ENCODE measurements around the gene C6orf136.
A peak's percentile ranks its signal among the peaks of the same experiment; 100 is the strongest.

The C6orf136 gene

GRCh38 chr6:30685157-30686008 is 38.5 kb downstream of the C6orf136 start:
- no peaks in the 10 kb centered on the region for H3K27me3 ChIP-seq (ENCODE audit: control insufficient read depth in 1 of 2, insufficient read depth in 2 of 2, low read length in 2 of 2)
- peaks cover 59% of the 10 kb centered on the region for H3K4me1 ChIP-seq (ENCODE audit: insufficient read depth, low read length)
- peaks cover 4% of the 10 kb centered on the region for H3K36me3 ChIP-seq (ENCODE audit: insufficient read depth, low read length)
- H3K9me3 ChIP-seq (ENCODE audit: low read length): no peaks in the 10 kb centered on the region
- peak overlapping the region; percentile 100 for H3K27ac ChIP-seq (ENCODE audit: low read depth, low read length)
- peak overlapping the region; percentile 98 for H3K9ac ChIP-seq (ENCODE audit: low read length)
- H3K4me3 ChIP-seq (ENCODE audit: low read depth in 1 of 2, low read length in 2 of 2): peak overlapping the region; percentile 88 to 99

- peak within 1 kb of the TSS; percentile 98 for H3K9ac ChIP-seq (ENCODE audit: low read length)
- peak within 1 kb of the TSS; percentile 94 to 99 for H3K4me3 ChIP-seq (ENCODE audit: low read depth in 1 of 2, low read length in 2 of 2)
- peak within 1 kb of the TSS; percentile 100 for H3K27ac ChIP-seq (ENCODE audit: low read depth, low read length)
- H3K36me3 ChIP-seq (ENCODE audit: insufficient read depth, low read length): peaks cover 3% of the 10 kb centered on the region
- peaks cover 54% of the 10 kb centered on the region for H3K4me1 ChIP-seq (ENCODE audit: insufficient read depth, low read length)
- H3K9me3 ChIP-seq (ENCODE audit: low read length): no peaks in the 10 kb centered on the region
- H3K27me3 ChIP-seq (ENCODE audit: control insufficient read depth in 1 of 2, insufficient read depth in 2 of 2, low read length in 2 of 2): no peaks in the 10 kb centered on the region
Observed at GRCh38 chr6:30686009-30686907, 39.3 kb downstream of the C6orf136 start, which contains the start of gene PPP1R18. Gene PPP1R18, minus strand, starts transcription at chr6:30686645. Its CDS starts 627 bp downstream, at chr6:30686018.

DNA sequence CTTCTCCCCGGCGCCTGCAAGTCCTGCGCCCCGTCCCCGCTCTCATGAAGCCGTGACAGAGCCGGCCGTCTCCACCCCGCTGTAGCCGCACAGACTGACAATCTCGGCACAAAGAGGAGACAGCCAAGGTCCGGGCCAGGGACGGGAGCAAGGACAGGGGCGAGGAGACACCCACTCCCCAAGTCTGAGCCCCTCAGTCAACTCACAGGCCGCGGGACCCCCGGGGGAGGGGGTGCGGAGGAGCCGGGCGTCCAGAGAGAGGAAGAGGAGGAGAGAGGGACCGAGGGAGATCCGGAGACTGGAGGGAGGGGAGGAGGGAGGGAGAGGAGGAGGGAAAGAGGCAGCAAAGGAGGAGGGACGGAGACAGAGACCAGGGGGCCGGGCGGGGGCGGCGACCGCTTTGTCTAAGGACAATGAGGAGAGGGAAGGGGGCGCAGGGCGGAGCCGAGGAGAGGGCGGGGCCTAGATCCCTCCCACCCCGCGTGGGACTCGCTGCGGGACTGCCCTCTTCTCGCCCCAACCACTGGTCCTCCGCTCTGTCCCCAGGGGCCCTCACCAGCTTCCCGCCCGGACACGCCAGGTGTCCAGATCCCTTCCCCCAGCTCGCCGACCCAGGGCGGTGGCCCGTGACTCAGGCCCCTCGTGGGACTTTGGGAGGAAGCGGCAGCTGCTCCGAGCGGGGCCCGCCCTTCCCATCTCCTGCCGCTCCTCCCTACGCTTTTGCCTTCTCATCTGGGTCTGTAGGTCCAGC is 40.1 kb downstream of the C6orf136 start:
- Histone ChIP-seq H3K9me3 (ENCODE audit: low read length) (no peaks in the 10 kb centered on the region), H3K4me3 (ENCODE audit: low read depth in 1 of 2, low read length in 2 of 2) (peak overlapping the region; percentile 94 to 99), H3K4me1 (ENCODE audit: insufficient read depth, low read length) (peaks cover 49% of the 10 kb centered on the region), H3K27me3 (ENCODE audit: control insufficient read depth in 1 of 2, insufficient read depth in 2 of 2, low read length in 2 of 2) (no peaks in the 10 kb centered on the region), H3K27ac (ENCODE audit: low read depth, low read length) (peak overlapping the region; percentile 100), H3K36me3 (ENCODE audit: insufficient read depth, low read length) (peaks cover 3% of the 10 kb centered on the region), H3K9ac (ENCODE audit: low read length) (peak overlapping the region; percentile 86)

GRCh38 chr6:30687659-30688431 is 40.9 kb downstream of the C6orf136 start:
- Histone ChIP-seq H3K4me1 (ENCODE audit: insufficient read depth, low read length) (peaks cover 42% of the 10 kb centered on the region), H3K36me3 (ENCODE audit: insufficient read depth, low read length) (peaks cover 3% of the 10 kb centered on the region), H3K27ac (ENCODE audit: low read depth, low read length) (peak overlapping the region; percentile 100), H3K4me3 (ENCODE audit: low read depth in 1 of 2, low read length in 2 of 2) (peak overlapping the region; percentile 94 to 99), H3K9ac (ENCODE audit: low read length) (peak overlapping the region; percentile 86), H3K9me3 (ENCODE audit: low read length) (no peaks in the 10 kb centered on the region), H3K27me3 (ENCODE audit: control insufficient read depth in 1 of 2, insufficient read depth in 2 of 2, low read length in 2 of 2) (no peaks in the 10 kb centered on the region)

- Histone ChIP-seq H3K4me1 (ENCODE audit: insufficient read depth, low read length) (peaks cover 34% of the 10 kb centered on the region), H3K9ac (ENCODE audit: low read length) (peak overlapping the region; percentile 86), H3K27ac (ENCODE audit: low read depth, low read length) (peak overlapping the region; percentile 100), H3K27me3 (ENCODE audit: control insufficient read depth in 1 of 2, insufficient read depth in 2 of 2, low read length in 2 of 2) (no peaks in the 10 kb centered on the region), H3K36me3 (ENCODE audit: insufficient read depth, low read length) (no peaks in the 10 kb centered on the region), H3K9me3 (ENCODE audit: low read length) (no peaks in the 10 kb centered on the region), H3K4me3 (ENCODE audit: low read depth in 1 of 2, low read length in 2 of 2) (peak overlapping the region in 1 of 2 donors; percentile 99)
Observed at GRCh38 chr6:30688569-30688968, 41.6 kb downstream of the C6orf136 start.

DNA sequence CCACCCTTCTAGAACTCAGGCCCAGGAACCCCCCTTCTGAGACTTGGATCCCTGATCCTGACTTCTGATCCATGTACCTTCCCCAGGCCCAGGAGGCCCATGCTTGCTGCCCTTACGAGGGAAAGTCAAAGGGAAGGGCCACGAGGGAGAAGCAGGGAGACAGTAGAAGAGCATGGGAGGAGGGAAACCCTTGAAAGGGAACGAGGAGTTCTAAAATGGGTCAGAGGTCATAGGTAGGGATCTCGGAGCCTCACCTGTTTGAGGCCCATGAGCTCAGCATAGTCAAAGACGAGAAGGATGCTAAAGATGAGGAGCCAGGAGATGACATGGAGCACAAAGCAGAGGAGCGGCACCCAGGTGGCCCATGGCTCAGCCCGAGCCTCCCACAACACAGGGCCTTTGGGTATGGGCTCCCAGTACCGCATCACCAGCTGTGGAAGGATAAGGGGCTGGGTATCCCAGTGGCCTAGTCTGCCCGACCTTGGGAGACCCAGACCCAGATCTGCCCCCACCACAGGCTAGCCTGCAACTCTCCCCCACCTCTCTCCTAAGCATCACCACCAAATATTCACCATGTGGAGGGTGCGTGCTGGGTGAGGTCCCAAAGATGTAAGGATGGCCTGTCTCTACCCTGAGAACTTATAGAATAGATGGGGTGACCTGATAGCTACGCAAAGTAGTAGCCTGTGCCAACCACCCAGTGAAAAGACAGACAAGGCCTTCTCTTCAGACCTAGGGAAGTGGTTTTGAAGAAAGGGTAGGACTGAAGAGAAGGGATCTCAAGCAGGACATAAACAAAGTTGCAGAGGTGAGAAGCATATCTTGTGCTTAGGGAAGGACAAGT is 42.3 kb downstream of the C6orf136 start:
- no peaks in the 10 kb centered on the region for H3K27me3 ChIP-seq (ENCODE audit: control insufficient read depth in 1 of 2, insufficient read depth in 2 of 2, low read length in 2 of 2)
- H3K4me3 ChIP-seq (ENCODE audit: low read depth in 1 of 2, low read length in 2 of 2): peak overlapping the region in 1 of 2 donors; percentile 60
- H3K9me3 ChIP-seq (ENCODE audit: low read length): no peaks in the 10 kb centered on the region
- no peak overlapping the region for H3K9ac ChIP-seq (ENCODE audit: low read length)
- peak overlapping the region; percentile 100 for H3K27ac ChIP-seq (ENCODE audit: low read depth, low read length)
- peaks cover 33% of the 10 kb centered on the region for H3K4me1 ChIP-seq (ENCODE audit: insufficient read depth, low read length)
- no peaks in the 10 kb centered on the region for H3K36me3 ChIP-seq (ENCODE audit: insufficient read depth, low read length)

DNA sequence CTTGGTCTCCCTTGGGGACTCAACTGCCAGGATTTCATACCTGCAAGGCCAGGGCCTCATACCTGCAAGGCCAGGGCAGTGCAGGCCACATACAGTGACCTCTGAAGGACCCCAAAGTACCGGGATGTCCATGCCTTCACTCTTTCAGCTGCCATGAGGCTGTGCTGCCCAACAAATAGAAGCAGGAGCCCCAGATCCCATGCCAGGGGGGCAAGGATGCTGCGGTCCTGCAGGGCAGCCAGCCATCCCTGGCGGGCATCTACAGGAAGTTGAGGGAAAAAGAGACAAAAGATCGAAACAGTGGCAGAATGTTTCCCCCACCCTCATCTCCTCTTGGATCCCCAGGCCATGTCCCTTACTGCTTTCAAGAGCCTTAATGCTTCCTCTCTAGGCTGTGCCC is 43.1 kb downstream of the C6orf136 start:
- Histone ChIP-seq H3K27me3 (ENCODE audit: control insufficient read depth in 1 of 2, insufficient read depth in 2 of 2, low read length in 2 of 2) (no peaks in the 10 kb centered on the region), H3K27ac (ENCODE audit: low read depth, low read length) (peak overlapping the region; percentile 88), H3K4me1 (ENCODE audit: insufficient read depth, low read length) (peaks cover 33% of the 10 kb centered on the region), H3K36me3 (ENCODE audit: insufficient read depth, low read length) (no peaks in the 10 kb centered on the region), H3K4me3 (ENCODE audit: low read depth in 1 of 2, low read length in 2 of 2) (peak overlapping the region in 1 of 2 donors; percentile 60), H3K9me3 (ENCODE audit: low read length) (no peaks in the 10 kb centered on the region), H3K9ac (ENCODE audit: low read length) (peak overlapping the region; percentile 28)

- Histone ChIP-seq H3K9me3 (ENCODE audit: low read length) (no peaks in the 10 kb centered on the region), H3K36me3 (ENCODE audit: insufficient read depth, low read length) (no peaks in the 10 kb centered on the region), H3K4me1 (ENCODE audit: insufficient read depth, low read length) (peaks cover 33% of the 10 kb centered on the region), H3K27ac (ENCODE audit: low read depth, low read length) (peak within 1 kb of the TSS; percentile 88), H3K9ac (ENCODE audit: low read length) (peak within 1 kb of the TSS; percentile 40), H3K27me3 (ENCODE audit: control insufficient read depth in 1 of 2, insufficient read depth in 2 of 2, low read length in 2 of 2) (no peaks in the 10 kb centered on the region), H3K4me3 (ENCODE audit: low read depth in 1 of 2, low read length in 2 of 2) (peak within 1 kb of the TSS; percentile 60 to 89)
Observed at GRCh38 chr6:30690403-30691207, 43.7 kb downstream of the C6orf136 start, which contains the start of gene NRM. Gene NRM, minus strand, starts transcription at chr6:30690984. Its CDS starts 10 bp downstream, at chr6:30690974.

DNA sequence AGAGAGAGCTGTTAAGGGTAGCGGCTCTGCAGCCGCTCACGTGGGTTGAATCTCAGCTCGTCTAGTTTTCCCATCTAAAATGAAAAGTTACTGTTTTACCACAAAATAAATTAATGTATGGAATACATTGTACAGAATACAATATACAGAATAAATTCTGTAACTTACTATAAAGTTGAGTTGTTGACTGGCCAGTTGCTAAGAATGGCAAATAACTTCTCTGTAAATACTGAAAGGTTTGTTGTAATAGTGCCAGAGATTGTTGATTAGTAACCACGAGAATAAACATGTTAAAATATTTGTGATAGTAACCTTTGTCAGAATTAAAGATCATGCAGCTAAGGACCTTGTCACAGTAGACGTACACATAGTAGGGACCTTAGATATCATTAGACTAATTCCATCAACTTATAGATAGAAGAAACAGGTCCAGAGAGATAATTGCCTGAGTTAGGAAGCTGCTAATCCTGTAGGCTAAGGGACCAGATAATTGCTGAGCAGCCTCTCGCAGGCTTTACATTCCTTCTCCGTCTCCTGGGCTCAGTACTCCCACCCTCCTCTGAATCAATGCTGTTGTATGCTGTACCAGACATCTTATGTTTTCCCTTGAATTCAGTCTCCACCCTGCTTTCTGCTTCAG is 44.4 kb downstream of the C6orf136 start:
- Histone ChIP-seq H3K9me3 (ENCODE audit: low read length) (no peaks in the 10 kb centered on the region), H3K4me1 (ENCODE audit: insufficient read depth, low read length) (peaks cover 33% of the 10 kb centered on the region), H3K36me3 (ENCODE audit: insufficient read depth, low read length) (no peaks in the 10 kb centered on the region), H3K9ac (ENCODE audit: low read length) (peak overlapping the region; percentile 40), H3K4me3 (ENCODE audit: low read depth in 1 of 2, low read length in 2 of 2) (peak overlapping the region; percentile 60 to 89), H3K27ac (ENCODE audit: low read depth, low read length) (peak overlapping the region; percentile 88), H3K27me3 (ENCODE audit: control insufficient read depth in 1 of 2, insufficient read depth in 2 of 2, low read length in 2 of 2) (no peaks in the 10 kb centered on the region)

All from muscle layer of colon (tissue), 2 donors.